GM21526 (cell line): ENCODE data around the gene PDE2A.
"Not testable (repeated sequence)": the region's sequence is repeated elsewhere in the genome, so short reads cannot be mapped to it uniquely, and the experiment has no call there.

Source experiments
- ATAC-seq: cut with Tn5 transposase; IDR thresholded peaks from one replicate; pipeline ENCODE4 v1.9.1; 2021; ENCODE audit warnings: moderate library complexity; ENCODE audit not compliant: unreplicated experiment, low FRiP score

The PDE2A gene

DNA sequence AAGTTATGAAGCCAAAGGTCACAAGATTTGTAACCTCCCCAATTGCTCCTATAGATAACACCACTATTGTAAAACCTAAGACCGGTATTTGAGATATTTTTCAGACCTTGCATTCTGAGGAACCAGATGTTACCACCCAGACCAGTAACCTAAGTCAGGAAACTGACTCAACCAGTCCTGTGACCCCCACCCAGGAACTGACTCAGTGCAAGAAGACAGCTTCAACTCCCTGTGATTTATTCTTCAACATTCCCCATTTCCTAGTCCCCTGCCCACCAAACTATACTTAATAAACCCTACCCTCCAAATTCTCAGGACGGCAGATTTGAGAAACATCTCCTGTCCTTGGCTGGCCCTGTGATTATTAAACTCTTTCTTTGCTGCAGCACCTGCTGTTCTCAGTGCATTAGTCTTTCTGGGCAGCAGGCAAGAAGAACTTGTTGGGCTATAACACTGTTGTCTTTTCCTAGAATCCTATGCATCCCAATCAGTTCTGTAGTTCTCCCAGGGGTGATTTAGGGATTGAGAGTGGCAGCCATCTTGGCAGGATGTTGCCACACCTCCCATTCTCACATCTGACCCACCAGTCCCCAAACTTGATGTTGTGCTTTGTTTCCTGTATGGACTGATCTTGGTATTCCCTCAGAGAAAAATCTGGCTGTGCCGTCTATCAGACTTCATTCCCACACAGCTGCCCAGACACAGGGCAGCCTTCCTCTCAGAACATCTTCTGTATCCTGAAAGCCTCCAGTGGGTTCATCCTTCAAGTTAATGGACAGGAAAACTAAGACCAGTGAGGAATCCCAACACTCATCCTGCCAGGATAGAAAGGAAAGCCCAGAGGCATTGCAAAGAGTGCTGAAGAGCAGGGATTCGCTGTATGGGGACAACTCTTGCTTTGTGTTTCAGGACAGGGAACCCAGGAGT, 104.0 kb downstream of the PDE2A start:
- ATAC-seq: no peak

DNA sequence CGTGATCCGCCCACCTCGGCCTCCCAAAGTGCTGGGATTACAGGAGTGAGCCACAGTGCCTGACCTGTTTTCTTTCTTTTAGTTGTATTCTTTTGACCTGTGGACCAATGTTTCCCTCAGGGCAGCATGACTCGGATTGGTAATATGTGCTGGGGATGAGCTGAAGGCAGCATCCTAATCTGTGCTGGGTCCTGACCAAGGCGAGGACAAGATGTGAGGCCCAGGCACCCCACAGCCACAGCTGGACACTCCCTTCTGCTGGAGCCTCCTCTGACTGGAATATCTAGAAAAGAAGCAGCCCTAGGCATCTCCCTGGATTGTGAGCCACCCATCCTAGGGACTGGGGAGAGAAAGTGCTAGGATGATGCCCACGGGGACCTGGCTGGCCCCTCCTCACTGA, 105.4 kb downstream of the PDE2A start:
- no peak for ATAC-seq

DNA sequence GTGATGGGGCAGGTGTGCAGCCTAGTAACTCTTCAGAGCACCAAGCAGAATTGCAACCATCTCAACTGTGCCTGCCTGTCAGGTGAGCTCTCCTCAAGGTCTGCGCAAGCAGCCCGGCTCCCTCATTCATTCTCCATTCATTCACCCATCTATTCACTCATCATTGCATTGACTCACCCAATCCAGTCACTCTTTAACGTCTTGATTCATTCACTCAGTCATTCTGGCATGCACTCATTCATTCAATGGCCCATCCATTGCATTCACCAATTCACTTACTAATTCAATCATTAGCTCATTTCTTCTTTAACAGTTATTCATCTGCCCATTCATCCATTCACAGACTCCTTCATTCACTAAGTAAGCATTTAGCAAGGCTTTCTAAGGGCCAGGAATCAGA, 111.8 kb downstream of the PDE2A start:
- no peak for ATAC-seq

DNA sequence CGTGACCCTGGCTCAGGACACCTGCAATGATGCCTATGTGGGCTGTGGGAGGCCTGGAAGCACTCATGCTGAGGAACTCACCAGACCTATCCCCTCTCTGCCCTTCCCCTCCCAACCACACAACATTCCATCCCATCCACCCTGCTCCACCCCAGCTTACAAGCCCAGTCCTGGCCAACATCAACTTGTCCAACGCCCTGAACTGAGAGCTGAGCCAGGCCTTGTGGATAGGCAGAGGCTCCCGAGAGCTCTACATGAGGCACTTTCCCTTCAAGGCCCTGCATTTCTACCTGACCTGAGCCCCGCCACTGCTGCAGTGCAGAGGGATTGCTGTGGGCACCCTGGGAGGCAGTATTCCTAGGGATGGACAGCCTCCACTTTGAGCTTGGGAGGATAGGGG, 112.4 kb downstream of the PDE2A start:
- ATAC-seq: no peak

DNA sequence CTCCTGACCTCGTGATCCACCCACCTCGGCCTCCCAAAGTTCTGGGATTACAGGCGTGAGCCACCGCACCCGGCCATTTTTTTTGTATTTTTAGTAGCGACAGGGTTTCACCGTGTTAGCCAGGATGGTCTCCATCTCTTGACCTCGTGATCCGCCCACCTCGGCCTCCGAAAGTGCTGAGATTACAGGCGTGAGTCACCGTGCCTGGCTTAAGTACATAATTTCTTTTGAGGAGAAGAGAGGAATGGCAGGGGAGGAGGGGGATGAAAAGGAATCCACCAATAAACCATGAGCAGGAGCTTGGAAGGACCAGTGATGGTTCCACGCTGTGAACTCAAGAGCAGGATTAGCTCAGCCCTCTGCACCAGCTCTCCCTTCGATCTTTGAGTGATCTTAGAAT, 113.4 kb downstream of the PDE2A start:
- ATAC-seq: not testable (repeated sequence)

DNA sequence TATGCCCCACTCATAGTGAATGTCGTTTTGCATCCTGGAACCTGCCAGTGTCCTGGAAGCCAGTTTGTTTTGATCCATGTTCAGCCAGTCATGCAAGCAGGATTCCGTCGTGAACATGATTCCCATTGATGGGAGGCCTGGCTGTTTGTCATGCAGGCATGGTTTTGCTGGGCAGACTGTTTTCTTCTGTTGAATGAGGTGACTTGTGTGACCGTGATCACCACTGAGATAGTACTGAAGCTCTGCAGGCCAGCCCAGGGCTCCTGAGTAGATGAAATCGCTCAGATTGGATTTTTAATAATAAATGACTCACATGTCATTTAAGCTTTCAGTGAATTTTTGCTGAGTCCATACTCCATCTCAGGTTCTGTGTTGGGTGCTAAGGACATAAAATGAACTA, 117.8 kb downstream of the PDE2A start:
- ATAC-seq: no peak

DNA sequence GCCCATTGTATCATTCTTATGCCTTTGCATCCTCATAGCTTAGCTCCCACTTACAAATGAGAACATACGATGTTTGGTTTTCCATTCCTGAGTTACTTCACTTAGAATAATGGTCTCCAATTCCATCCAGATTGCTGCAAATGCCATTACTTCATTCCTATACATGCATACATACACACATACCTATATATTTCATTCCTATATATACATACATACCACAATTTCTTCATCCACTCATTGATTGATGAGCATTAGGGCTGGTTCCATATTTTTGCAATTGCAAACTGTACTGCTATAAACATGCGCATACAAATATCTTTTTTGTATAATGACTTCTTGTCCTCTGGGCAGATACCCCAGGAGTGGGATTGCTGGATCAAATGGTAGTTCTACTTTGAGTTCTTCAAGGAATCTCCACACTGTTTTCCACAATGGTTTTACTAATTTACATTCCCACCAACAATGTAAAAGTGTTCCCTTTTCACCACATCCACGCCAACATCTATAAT, 119.2 kb downstream of the PDE2A start:
- not testable (repeated sequence) for ATAC-seq

DNA sequence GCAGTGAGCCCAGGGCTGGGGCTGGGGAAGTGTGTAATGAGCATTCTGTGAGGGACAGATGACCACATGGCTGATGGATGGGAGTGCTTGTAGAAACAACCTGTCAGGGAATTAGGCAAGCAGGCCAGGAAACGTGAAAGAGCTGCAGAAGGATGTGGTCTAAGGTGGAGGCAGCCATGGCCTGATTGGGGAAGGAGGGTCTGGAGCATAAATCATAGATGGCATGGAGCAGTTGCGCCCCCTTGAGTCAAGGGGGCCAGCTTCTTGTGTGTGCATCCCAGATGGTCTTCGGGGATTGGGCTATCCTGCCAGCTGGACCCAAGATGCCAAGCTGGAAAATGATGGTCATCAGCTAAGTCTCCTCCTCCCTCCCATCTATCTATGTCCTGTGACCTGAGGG, 120.5 kb downstream of the PDE2A start:
- ATAC-seq: no peak

DNA sequence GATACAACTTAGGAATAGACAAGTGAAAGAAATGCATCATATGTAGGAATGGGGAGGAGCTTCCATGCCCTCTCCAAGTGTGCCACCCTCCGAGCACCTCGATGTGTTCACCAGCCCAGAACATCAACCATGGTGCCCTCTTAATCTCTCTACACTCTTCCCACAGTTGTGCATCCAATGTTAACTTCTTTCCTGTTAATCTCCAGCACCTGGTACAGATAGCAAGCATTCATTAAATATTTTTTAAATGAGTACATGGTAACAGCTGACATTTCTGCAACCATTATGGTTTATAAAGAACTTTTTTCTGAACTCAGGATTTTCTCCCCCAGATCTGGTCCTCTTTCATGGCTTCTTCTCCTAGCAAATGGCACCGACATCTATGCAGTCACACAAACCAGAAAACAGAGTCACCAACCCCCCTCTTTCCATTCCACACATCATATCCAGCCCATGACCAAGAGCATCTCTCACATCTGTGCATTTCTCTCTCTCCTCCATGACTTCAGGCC, 121.8 kb downstream of the PDE2A start:
- no peak for ATAC-seq

DNA sequence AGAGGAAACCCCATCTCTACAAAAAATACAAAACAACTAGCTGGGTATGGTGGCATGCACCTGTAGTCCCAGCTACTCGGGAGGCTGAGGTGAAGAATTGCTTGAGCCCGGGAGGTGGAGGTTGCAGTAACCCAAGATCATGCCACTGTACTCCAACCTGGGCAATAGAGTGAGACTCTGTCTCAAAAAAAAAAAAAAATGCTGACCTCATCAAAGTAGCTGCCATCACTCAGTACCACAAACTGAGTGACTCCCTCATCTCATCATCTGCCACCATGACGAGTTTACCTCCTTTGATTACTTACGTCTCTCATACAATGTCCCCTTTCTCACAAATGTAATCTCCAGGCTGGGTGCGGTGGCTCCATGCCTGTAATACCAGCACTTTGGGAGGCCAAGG, 122.7 kb downstream of the PDE2A start:
- ATAC-seq: no peak

DNA sequence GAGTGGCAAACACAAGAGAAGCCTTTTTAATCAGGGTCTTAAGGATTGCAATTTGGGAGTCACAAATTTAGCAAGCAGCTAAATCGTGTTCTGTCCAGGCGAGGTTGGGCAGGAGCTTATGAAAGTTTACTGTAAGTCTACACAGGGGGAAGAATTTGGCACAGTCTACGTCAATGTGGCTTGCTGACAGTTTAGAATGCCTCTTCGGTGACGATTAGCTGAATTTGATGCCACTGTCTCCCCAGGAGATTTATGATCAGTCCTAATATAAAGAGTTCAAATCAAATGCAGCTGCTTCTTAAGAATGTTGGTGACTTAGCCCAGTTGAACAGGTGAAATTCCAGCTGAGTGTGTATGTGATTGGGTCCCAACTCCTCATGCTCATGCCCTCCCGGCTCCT, 125.8 kb downstream of the PDE2A start:
- no peak for ATAC-seq

DNA sequence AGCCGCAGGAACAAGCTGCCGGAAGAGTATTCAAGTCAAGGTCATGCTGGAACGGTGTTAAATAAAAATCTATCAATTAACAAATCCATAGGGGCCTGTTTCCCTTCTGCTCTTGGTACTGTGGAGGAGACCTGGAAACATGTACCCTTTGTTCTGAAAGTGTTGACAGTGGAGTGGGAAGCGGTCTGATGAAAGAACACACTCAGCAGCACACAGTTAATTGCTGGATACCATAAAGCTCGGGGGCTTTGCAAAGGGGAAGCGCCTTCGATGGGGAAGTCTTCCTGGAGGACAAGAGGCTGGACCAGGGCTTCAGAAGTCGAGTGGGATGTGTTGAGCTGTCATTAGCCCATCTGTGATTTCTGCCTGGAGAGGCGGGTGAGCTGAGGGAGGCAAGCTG, 127.4 kb downstream of the PDE2A start:
- no peak for ATAC-seq

DNA sequence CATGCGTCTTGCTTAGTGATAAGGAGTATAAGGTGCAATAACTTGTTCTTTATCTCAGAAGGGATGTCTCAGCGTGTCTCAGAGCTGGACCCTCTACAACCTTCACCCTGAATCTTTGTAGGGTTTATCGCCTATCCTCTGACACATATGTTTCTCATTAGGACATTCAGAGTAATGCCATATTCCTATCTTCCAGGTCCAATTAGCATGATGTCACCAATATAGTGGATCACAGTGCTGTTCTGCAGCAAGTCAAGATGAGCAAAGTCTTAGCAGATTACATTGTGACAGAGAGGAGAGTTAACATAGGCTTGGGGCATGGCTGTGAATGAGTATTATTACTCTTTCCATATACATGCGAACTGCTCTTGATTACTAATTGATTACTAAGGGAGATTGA, 129.6 kb downstream of the PDE2A start:
- no peak for ATAC-seq

DNA sequence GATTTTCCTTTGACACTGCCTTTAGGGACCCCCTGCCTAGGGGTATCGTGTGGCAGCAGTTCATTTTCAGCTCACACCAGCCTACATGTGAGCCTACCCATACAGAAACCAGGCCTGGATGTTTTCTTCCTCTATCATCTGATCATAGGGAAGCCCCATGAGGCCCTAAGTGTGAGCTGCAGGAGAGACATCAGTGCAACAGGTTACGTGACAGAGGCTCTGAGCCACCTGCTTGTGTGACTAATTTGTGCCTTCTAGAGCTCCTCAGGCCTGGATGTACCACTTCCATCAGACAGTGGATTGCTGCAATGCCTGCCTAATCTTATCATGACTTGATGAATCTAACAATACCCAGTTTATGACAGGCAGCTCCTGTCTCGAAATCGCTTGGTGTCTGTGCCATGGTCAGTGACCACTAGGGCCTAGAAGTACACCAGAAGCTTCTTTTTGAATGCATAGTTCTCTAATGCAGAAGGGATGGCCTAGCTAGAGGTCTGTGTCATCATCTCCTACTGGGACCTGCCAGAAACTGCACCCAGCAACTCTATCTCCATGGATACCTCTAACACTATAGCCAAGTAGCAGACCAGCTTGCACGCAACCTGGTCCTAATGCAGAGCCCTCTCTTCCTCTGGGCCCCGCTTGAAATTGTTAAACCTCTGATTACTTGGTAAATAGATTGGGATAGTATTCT, 130.2 kb downstream of the PDE2A start:
- ATAC-seq: no peak

DNA sequence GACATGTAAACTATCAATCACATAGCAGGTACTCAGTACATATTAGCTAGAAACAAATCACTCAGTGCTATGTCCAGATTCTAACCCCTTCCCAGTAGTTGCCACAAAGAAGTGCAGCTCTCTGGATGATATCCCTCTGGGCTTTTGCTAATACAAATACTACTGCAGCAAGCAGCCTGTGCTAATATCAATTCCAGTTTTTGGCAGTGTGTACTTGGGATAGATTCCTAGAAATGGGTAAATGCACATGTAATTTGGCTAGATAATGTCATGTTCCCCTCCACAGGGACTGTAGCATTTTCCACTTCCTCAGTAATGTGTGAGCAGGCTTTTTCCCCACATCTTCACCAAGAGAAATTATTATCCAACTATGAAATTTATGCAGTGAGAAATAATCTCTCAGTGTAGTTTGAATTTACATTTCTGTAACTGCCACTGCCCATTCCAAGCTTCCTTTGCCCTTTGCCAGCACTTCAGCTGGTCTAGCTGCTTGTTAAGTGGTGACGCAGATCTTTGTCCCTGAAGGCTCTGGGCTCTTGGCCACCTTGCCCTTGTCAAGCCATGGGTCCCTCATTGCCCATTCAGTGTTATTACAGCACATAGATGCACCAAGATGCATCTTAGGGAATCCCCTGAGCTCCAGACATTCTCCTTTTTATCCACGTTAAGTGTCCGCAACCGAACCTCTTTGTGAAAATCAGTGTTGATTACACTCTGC, 132.8 kb downstream of the PDE2A start:
- ATAC-seq: no peak

DNA sequence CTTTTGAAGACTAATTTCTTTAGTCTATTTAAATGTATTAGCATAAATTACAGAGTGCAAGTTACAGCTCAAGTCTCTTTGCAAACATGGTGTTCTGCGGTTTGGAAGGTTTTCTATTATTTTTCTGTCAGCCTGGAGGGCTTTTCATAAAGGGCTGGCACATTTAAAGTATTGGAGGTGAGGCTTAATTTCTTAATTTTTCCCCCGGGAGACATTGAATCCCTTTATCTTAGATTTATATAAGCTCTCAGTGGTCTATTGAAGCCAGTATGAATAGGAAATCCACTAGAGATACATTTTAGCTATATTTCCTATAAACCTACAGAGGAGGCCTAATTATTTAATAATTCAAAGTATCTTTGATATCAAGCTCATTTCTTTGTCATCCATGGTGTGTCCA, 137.2 kb downstream of the PDE2A start:
- no peak for ATAC-seq

DNA sequence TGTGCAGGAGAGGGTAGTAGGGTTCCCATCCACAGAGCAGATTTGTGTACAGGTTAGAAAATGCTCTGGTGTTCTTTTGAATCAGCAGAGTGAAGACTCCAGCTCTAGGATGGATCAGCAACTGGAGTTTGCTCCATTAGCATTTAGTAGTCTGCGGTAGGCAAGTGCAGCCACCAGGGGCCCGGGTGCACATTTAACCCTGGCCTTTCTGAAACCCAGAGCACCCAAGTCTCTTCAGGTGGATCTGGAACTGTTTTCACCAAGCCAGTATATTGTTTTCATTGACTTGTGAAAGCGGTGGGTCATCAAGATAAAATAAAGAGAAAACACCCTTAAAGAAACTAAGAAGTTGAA, 139.1 kb downstream of the PDE2A start:
- no peak for ATAC-seq

DNA sequence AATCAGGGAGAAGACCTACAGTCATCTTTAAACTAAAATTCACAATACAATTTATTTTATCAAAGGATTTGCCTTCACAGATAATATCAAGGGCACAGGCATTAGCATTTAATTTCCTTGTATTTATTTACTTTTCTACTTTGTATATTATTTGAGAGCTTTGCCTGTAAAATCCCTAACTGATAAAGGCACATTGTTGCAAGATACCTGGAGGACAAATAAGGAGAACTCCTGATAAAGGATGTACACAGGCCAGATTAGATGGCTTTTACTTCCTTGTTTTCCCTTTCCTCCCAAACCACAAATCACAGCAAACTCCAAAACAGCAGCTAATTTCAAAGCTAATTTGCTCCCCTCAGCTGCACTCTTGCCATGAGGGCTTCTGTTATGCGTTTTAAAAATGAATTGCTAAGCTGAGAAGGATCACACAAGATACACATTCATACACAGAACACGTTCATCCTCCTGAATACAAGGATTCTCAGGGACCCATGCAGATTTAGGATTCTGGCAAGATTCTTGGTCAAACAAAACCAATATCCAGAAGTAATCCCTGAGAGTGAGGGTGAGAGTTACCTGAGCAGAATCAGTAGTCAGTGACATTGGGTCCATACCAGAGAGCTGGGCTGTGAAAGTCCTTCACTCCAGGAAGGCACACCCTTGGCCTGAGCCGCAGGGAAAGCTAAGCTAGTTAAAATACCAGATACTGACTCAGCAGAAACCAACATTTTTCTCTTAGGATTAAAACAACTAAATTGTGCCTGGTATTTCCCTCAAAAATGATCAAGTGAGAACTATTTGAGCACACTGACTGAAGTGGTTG, 139.6 kb downstream of the PDE2A start:
- no peak for ATAC-seq

DNA sequence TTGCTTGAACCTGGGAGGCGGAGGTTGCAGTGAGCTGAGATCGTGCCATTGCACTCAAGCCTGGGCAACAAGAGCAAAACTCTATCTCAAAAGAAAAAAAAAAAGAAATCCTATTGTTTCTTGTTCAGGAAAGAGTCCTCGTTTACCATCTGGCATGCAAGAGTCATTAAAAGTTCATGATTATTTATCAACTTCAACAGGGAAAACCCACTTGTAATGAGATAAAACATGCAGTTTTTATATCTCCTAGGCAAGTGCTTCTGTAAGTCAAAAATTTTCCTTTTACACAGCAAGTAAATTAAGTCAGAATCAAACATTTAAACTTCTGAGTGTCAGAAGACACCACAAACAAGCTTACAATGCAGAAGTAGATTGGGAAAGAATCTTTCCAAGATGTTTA, 145.2 kb downstream of the PDE2A start:
- no peak for ATAC-seq

DNA sequence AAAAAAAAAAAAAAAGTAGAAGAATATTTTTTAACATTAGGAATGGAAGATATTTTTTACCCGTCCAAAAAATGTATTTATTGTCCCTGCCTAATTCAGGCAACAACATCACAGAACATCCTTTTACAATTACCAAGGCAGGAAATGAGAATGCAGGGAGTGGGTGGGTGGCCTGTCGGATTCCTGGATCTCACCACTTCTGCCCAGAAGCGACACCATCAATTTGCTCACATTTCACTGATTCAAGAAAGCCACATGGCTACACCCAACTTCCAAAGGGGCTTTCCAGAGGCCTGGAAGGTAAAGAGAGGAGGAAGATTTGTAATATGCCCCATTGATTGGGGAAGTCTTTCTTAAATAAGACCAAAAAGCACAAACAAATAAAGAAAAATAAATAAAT, 146.1 kb downstream of the PDE2A start:
- no peak for ATAC-seq
